SU-DHL-6 (cell line): Measurements from ENCODE around the gene TOGARAM2.

ENCODE experiments used
- CTCF ChIP-seq: fragments of 200-600 bp; sonication (generic); IDR thresholded peaks from one replicate; pipeline ENCODE4 v1.5.1; 2017; ENCODE audit warnings: antibody characterized with exemption, mild to moderate bottlenecking, low read length, moderate library complexity; ENCODE audit not compliant: insufficient read depth, poor library complexity, severe bottlenecking
- EZH2phosphoT487 ChIP-seq: fragments of 200-600 bp; sonication (generic), shearing (Covaris generic); conservative IDR thresholded peaks from 2 replicates; pipeline ENCODE4 v1.6.1; 2018; ENCODE audit warnings: mild to moderate bottlenecking, antibody characterized with exemption, low read length, moderate library complexity, mixed read lengths

DNA sequence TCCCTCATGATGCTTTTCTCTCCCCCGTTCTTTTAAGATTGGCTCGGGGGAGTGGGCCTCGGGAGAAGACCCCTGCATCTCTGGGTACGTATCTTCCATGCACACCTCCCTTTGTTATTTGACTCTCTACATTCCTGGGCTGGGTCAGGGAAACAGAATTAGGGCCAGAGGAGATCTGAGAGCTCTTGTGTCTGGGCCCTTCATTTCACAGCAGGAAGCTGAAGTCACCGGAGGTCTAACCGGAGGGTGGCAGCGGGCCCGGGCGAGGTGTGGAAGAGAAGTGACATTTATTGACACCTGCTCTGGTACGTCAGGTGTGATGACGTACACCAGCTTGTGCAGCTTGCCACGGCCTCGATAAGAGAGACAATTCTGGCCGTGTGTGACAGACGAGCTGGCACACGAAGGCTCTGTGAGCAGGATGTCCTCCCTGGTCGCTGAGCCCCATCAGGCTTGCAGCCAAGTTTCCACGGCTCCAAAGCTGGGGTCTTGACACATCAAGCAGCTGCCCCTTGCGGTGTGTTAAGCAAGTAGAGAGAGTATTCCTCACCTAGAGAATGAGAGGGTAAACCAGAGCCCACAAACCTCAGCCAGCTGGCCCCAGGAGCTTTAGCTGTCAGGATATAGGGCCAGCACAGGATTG, 30.4 kb downstream of the TOGARAM2 start:
- TF ChIP-seq CTCF (no peak), EZH2phosphoT487 (no peak)
